DND-41 (cell line): ENCODE measurements around the gene CYP1A1.

Source experiments
- ATAC-seq: fragments of 200-7000 bp; cut with Tn5 transposase; 3 replicates; pipeline ENCODE4 v1.9.1; 2021; ENCODE audit warnings: low read depth; ENCODE audit not compliant: insufficient read depth
- DNase-seq: peaks from one replicate; pipeline ENCODE4 v3.0.0-alpha.2; 2020
- H2AFZ ChIP-seq: 2 replicates; pipeline ENCODE4 v1.6.0; 2012; ENCODE audit warnings: low read depth, low read length
- H3K27ac ChIP-seq: 2 replicates; pipeline ENCODE4 v1.5.1; 2012; ENCODE audit warnings: low read length, inconsistent platforms
- H3K27me3 ChIP-seq: fragments of 200-600 bp; sonication (generic); 2 replicates; pipeline ENCODE4 v1.6.0; 2012; ENCODE audit warnings: low read length, mild to moderate bottlenecking, inconsistent platforms; ENCODE audit not compliant: insufficient read depth, poor library complexity
- H3K36me3 ChIP-seq: 2 replicates; pipeline ENCODE4 v1.5.1; 2012; ENCODE audit warnings: low read length, inconsistent platforms; ENCODE audit not compliant: insufficient read depth
- H3K4me1 ChIP-seq: 2 replicates; pipeline ENCODE4 v1.5.1; 2012; ENCODE audit warnings: mild to moderate bottlenecking, low read length; ENCODE audit not compliant: insufficient read depth
- H3K4me2 ChIP-seq: 2 replicates; pipeline ENCODE4 v1.6.0; 2012; ENCODE audit warnings: mild to moderate bottlenecking, moderate library complexity, low read length, inconsistent platforms; ENCODE audit not compliant: insufficient read depth
- H3K4me3 ChIP-seq, 2 experiments: fragments of 200-600 bp in 1 of 2; shearing (Covaris generic) in 1 of 2; 2 replicates each; pipeline ENCODE4 v1.5.1; 2012 to 2016; ENCODE audit warnings: inconsistent platforms in 2 of 2, low read length in 2 of 2, mild to moderate bottlenecking in 2 of 2, low read depth in 1 of 2, moderate library complexity in 1 of 2
- H3K79me2 ChIP-seq: 2 replicates; pipeline ENCODE4 v1.6.0; 2012; ENCODE audit warnings: low read length, inconsistent platforms; ENCODE audit not compliant: insufficient read depth
- H3K9ac ChIP-seq: 2 replicates; pipeline ENCODE4 v1.6.0; 2012; ENCODE audit warnings: low read depth, mild to moderate bottlenecking, inconsistent platforms, low read length, moderate library complexity
- H3K9me3 ChIP-seq: 2 replicates; pipeline ENCODE4 v1.5.1; 2012; ENCODE audit warnings: low read length, moderate library complexity, mild to moderate bottlenecking, inconsistent platforms; ENCODE audit not compliant: insufficient read depth, severe bottlenecking
- H4K20me1 ChIP-seq: 2 replicates; pipeline ENCODE4 v1.6.0; 2012; ENCODE audit warnings: low read length; ENCODE audit not compliant: insufficient read depth
- EZH2 ChIP-seq: IDR thresholded peaks from 3 replicates; pipeline ENCODE4 v1.6.1; 2012; ENCODE audit warnings: borderline replicate concordance, low read depth, mild to moderate bottlenecking, moderate library complexity, low read length, inconsistent platforms; ENCODE audit not compliant: severe bottlenecking
- TF ChIP-seq, protein P1 (sequence below): IDR thresholded peaks from 2 replicates; pipeline ENCODE4 v1.5.1; 2012; ENCODE audit warnings: borderline replicate concordance, low read length, moderate library complexity, mild to moderate bottlenecking; ENCODE audit not compliant: poor library complexity, severe bottlenecking; ENCODE audit errors: extremely low read depth

Gene CYP1A1

DNA sequence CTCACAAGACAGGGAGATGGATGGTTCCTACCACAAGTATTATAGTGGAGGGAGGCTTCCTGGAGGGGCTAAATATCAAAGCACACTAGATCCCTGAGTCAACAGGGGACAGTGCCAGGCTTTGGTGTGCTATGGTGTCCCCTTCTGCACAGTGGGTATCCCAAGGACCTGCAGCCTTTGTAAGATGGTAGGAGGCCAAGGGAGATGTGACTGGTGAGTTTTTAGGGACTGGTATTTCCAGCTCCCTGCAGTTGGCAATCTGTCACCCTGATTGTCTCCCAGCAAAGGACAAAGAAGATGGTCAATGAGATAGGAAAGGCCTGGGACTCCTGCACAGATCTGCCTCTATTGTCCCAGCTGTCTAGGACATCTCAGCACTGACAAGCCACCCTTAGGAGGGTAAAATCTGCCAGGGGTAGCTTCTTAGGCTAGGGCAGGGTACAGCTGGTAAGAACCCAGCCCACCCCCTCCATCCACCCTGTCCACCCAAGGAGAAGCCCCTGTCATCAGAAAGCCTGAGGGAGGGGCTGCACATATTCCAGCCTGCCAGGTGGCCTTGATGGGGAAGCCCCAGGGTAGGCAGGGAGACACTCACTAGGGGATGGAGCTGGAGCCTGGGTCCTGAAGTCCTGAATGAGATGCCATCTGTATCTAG is 631 bp downstream of the CYP1A1 start:
- Histone ChIP-seq H3K36me3 (no peaks in the 10 kb centered on the region), H2AFZ (no peak overlapping the region), H3K4me2 (no peak overlapping the region), H3K9me3 (no peaks in the 10 kb centered on the region), H4K20me1 (no peaks in the 10 kb centered on the region), H3K27ac (no peak overlapping the region), H3K9ac (no peak overlapping the region), H3K79me2 (no peaks in the 10 kb centered on the region), H3K27me3 (peaks cover 8% of the 10 kb centered on the region), H3K4me3 (no peak overlapping the region), H3K4me1 (no peaks in the 10 kb centered on the region)
- no peak for ATAC-seq
- TF ChIP-seq, protein P1, sequence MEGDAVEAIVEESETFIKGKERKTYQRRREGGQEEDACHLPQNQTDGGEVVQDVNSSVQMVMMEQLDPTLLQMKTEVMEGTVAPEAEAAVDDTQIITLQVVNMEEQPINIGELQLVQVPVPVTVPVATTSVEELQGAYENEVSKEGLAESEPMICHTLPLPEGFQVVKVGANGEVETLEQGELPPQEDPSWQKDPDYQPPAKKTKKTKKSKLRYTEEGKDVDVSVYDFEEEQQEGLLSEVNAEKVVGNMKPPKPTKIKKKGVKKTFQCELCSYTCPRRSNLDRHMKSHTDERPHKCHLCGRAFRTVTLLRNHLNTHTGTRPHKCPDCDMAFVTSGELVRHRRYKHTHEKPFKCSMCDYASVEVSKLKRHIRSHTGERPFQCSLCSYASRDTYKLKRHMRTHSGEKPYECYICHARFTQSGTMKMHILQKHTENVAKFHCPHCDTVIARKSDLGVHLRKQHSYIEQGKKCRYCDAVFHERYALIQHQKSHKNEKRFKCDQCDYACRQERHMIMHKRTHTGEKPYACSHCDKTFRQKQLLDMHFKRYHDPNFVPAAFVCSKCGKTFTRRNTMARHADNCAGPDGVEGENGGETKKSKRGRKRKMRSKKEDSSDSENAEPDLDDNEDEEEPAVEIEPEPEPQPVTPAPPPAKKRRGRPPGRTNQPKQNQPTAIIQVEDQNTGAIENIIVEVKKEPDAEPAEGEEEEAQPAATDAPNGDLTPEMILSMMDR = no peak
- no peak for TF ChIP-seq EZH2
- DNase-seq = no peak

DNA sequence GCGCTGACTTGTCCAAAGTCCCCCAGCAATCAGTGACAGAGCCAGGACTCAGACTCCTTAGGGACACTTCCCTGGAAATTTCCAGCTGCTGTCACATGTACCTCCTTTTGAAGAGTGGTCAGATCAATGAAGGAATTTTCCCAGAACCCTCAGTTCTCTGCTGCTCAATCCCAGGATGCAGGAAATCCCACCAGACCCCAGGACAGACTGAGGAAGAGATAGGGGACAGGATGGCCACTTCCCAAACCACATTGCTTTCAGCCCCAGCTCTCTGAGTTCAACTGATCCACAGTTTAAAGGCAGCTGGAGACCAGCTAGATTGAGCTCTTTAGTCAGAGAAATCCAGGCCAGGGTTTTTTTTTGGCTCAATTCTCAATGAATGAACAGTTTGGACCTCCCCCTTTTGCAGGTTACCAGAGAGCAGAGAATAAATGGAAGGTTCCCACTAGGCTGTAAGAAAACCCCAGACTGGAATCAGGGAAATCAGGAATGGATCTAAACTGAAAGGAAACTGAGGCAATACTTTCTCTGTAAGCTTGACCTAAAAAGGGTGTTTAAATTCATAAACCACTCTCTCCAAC is 1.5 kb downstream of the CYP1A1 start:
- H3K4me1 ChIP-seq = no peaks in the 10 kb centered on the region
- H3K9ac ChIP-seq = no peak overlapping the region
- no peaks in the 10 kb centered on the region for H3K36me3 ChIP-seq
- H3K27ac ChIP-seq = no peak overlapping the region
- no peak for DNase-seq
- no peak overlapping the region for H3K4me3 ChIP-seq
- no peak overlapping the region for H3K4me2 ChIP-seq
- no peak overlapping the region for H2AFZ ChIP-seq
- peaks cover 8% of the 10 kb centered on the region for H3K27me3 ChIP-seq
- no peaks in the 10 kb centered on the region for H4K20me1 ChIP-seq
- H3K9me3 ChIP-seq = no peaks in the 10 kb centered on the region
- ATAC-seq = no peak
- TF ChIP-seq, protein P1 = no peak
- no peak for TF ChIP-seq EZH2
- no peaks in the 10 kb centered on the region for H3K79me2 ChIP-seq

DNA sequence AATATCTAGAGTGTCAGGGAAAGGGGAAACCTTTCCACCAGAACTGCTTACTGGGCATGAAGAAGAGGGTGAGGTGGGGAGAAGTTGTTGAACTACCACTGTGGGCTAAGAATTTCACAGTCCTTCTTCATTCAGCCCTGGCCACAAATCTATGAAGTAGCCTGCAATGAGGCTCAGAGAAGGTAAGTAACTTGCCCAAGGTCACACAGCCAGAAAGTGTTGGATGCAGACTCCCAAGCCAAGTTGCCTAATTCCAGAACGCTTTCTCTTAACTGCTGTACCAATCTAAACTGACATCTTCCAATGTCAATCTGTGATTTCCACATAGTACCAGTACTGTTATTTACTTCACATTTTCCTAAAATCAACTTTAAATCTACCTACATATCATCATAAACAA is 2.1 kb downstream of the CYP1A1 start:
- no peak overlapping the region for H3K9ac ChIP-seq
- DNase-seq (no peak), ATAC-seq (no peak)
- H4K20me1 ChIP-seq = no peaks in the 10 kb centered on the region
- H3K27ac ChIP-seq = no peak overlapping the region
- peaks cover 9% of the 10 kb centered on the region for H3K27me3 ChIP-seq
- TF ChIP-seq, protein P1 = no peak
- TF ChIP-seq EZH2 = no peak
- no peak overlapping the region for H2AFZ ChIP-seq
- no peak overlapping the region for H3K4me2 ChIP-seq
- H3K4me3 ChIP-seq = no peak overlapping the region
- no peaks in the 10 kb centered on the region for H3K4me1 ChIP-seq
- no peaks in the 10 kb centered on the region for H3K9me3 ChIP-seq
- H3K36me3 ChIP-seq = no peaks in the 10 kb centered on the region
- H3K79me2 ChIP-seq = no peaks in the 10 kb centered on the region

DNA sequence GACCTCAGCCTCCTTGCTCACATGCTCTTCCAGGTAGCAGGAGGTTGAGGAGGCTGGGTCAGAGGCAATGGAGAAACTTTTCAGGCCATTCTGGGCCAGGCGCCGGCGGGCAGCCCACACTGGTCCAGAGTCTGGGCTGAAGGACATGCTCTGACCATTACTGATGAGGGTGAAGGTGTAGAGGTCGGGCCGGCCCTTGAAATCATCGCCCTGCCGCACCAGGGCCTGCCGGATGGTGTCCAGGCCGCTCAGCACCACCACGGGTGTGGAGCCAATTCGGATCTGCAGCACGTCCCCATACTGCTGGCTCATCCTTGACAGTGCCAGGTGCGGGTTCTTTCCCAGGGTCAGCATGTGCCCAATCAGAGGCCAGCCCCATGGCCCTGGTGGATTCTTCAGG is 2.7 kb downstream of the CYP1A1 start:
- Histone ChIP-seq H3K4me3 (no peak overlapping the region), H3K9me3 (no peaks in the 10 kb centered on the region), H3K27me3 (peaks cover 12% of the 10 kb centered on the region), H3K4me1 (no peaks in the 10 kb centered on the region), H3K27ac (no peak overlapping the region), H3K36me3 (no peaks in the 10 kb centered on the region), H3K79me2 (no peaks in the 10 kb centered on the region), H4K20me1 (no peaks in the 10 kb centered on the region), H2AFZ (no peak overlapping the region), H3K4me2 (no peak overlapping the region), H3K9ac (no peak overlapping the region)
- ATAC-seq = no peak
- no peak for DNase-seq
- no peak for TF ChIP-seq EZH2
- TF ChIP-seq, protein P1 = no peak
